HG02981 (cell line): ENCODE results near the gene DOK6.

Experiments
- ATAC-seq: cut with Tn5 transposase; IDR thresholded peaks from one replicate; pipeline ENCODE4 v1.9.1; 2021; ENCODE audit warnings: mild to moderate bottlenecking, moderate library complexity; ENCODE audit not compliant: unreplicated experiment

Gene DOK6

DNA sequence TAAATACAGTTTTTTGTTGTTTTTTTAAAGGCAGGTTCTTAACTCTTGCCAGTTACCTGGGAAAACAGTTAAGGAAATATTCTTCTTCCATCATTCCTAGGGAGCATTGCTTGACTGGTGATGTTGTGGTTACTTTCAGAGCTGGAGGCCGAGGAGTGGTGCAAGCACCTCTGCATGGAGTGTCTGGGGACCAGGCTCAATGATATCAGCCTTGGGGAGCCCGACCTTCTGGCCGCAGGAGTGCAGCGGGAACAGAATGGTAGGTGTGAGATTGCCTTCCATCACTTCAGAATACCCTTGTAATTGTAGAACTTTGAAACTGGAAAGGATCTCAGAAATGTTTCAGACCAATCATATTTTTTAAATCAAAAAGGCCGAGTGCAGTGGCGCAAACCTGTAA is 276.9 kb downstream of the DOK6 start:
- no peak for ATAC-seq

DNA sequence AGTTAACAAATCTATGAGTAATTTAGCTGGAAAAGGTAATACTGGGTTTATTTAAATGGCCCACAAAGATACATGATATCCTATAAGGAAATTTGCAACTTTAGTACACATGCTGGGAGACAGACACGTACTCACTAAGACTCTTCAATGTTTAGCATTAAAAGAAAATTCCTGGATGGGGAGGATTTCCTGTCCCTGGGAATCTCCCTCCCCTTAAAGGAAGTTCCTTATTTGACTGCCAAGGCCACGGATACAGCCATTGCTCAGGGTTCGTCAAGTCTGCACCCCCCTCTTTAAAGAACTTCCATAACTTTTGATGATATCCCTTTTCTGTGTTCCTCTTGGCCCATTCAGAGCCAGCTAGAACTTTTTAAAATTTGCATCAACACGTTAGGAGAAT is 279.4 kb downstream of the DOK6 start:
- no peak for ATAC-seq

DNA sequence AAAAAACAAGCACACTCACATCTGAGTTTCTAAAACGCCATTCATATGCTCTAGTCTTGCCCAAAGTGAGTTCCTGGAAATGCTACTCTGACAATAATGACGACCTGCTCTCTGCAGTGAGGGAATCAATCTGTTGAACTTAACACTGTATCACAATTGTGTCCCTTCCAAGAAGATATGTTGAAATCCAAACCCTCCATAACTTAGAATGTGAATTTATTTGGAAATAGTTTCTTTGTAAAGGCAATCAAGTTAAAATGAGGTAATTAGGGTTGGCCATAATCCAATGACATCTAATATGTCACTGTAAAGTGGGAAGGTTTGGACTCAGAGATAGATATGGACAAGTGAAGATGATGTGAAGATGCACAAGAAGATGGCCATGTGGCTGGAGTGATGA is 282.5 kb downstream of the DOK6 start:
- no peak for ATAC-seq

DNA sequence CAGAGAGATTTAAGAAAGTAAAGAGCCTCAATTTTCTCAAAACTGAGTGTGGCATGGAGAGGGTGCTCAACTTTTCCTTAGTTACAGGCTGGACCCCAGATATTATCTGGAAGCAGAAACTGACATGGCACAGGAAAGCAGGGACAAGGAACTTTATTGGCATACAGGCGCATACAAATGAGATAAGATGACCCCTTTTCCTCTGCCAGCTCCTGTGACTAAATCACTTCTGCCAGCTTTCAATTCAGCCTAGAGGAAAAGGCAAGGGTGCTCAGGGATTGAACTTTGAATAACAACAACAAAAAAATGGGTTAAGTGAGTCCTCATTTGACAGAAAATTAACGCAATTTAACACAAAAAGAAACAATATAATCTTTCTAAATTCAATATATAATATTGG is 284.1 kb downstream of the DOK6 start:
- no peak for ATAC-seq

DNA sequence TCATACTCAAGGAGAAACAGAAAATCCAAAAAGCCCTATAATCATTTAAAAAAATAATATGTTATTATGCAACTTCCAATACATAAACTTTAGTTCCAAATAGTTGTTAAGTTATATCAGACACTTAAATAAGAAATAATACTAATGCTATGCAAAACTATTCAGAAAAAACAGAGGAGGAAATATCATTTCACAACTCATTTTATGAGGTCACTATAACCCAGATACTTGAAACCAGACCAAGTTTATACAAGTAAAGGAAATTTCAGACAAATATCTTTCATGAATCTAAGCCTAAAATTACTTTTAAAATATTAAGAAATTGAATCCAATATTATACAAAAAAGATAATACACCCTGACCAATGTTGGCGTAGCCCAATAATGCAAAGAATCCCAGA is 286.2 kb downstream of the DOK6 start:
- no peak for ATAC-seq

DNA sequence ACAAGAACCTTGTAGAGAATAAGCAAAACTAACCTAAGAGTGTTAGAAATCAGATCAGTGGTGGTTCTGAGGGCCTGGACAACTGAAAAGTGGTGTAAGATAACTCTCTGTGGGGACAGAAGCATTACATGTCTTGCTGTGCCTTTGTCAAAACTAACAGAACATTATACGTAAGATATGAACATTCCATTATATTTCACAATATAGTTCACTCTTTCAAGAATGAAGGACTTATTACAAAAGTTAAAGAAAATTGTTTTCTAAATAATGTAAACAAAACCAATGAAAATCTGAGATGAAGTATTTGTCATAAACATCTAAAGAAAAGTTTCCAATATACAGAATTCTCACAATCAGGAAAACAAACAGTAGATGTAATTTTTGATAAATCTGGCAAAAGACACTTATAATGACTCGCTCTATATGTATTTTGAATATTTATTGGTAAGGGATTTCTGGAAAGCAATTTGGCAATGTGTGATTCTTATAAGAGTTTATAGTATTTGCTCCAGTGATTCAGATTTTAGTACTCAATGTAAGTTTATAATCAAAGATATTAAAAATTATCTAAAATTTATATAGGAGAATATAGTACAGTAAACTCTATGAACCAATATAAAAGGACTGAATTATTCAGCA is 288.6 kb downstream of the DOK6 start:
- ATAC-seq = no peak

DNA sequence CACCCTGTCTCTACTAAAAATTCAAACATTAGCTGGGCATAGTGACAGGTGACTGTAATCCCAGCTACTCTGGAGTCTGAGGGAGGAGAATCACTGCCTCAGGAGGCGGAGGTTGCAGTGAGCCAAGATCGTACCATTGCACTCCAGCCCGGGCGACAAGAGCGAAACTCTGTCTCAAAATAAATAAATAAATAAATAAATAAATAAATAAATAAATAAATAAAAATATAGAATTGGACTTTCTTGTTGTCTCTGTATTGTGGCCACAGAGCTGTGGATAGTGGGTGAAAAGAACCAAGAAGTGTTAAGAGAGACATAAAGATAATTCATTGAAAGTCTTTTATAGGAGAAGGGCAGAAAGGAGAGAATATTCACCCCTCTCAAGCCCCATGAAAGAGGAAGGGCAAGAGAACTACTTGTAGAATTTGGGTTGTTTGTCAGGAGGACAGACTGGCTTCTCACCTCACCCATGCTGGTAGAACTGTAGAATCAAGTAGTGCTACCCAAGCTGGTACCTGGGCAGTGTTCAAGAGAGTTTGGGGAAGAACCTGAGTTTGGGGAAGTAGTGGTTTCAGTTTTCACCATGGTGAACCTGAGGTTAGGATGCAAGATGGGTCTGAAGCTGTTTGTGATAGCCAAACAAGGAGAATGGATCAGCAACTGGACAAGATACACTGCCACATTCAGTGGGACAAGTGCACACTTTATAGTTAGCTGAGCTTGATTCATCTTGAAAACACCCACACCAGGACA is 290.5 kb downstream of the DOK6 start:
- ATAC-seq = no peak

DNA sequence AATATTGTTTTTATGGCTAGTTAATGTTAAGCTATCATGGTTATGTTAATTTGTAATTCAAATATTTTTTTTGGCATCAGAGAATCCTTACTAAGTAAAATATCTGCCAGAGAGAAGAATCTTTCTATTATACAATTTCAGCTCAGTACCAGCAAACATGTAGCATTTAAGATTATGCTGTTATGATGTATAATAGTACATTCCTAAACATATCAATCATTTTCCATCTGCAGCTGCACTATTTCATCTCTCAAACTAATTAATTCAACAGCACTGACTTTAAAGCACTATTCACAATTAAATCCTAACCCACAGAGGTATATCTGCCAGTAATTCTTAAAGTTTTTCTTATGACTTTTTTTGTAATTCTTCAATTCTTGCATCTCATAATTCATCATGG is 296.4 kb downstream of the DOK6 start:
- ATAC-seq = no peak

DNA sequence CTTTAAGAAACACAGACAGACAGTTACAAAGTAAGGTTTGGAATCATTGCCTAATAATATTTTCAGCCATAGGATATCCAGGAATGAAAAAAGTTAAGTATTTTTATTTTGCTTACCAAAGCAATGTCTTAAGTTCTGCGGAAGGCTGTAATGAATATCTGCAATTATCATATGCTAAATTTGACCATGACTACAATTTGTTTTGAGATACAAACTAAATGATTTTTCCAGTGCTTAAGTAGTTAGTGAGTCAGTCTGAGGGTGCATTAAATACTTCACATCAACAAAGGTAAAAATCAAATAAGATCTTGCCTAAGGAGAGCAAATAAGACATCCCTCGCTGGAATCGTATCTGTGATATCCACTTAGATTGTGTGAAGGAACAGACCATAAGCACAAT is 297.0 kb downstream of the DOK6 start:
- no peak for ATAC-seq

DNA sequence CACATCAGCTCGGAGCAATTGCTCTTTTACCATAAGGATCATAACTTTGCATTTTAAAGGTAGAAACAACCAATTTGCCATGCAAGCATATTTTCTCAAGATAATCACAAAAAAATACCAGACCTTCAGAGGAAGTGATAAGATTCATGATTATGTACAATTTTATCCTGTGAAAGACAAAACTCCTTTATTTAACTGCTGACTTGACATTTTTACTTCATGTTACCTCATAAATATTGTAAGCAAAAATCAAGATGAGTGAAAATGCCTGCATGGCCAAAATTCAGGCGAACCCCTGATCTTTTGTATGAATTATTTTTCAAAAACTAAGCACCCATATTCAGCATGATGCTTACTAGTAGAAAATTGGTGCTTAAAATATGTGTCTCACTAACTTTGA is 300.6 kb downstream of the DOK6 start:
- no peak for ATAC-seq

- no peak for ATAC-seq
These were observed 302.8 kb downstream of the DOK6 start for GRCh38 chr18:69703461-69703860.

DNA sequence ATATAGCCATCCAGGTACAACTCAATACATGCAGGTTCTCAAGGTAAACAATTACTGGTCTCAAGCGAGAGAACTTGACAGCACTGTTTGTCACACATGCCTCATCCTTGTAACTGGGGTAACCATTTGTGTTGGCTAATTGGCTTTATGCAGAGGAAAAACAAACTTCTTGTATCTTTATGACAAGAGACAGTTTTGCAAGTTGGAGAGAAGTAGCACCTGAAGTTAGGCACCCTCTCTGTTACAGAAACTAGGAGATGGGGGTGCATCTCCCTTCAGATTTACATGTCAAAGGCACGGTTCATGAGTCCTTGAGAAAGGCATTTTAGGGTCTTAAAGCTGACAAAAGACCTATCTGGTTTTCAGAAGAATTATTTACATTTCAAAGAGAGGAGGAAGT is 305.3 kb downstream of the DOK6 start:
- no peak for ATAC-seq

DNA sequence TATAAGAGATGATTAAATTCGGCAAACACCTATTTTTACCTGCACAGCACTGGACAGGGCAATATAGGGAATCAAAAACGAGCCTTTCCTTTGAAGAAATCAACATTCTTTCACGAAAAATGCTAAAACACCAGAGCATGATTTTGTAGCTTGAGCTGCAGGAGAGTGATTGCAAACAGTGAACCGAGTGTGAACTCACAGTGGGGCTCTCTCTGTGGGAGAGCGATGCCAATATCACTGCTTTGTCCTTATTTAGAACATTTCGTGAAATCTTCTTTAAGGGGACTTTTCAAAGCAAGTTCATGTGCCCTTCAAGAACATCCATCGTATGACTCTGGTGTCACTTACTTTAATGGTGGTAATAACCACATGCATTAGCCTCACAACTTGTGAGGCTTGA is 308.2 kb downstream of the DOK6 start:
- no peak for ATAC-seq

- ATAC-seq = no peak
These were observed 314.6 kb downstream of the DOK6 start for GRCh38 chr18:69715191-69715795.

DNA sequence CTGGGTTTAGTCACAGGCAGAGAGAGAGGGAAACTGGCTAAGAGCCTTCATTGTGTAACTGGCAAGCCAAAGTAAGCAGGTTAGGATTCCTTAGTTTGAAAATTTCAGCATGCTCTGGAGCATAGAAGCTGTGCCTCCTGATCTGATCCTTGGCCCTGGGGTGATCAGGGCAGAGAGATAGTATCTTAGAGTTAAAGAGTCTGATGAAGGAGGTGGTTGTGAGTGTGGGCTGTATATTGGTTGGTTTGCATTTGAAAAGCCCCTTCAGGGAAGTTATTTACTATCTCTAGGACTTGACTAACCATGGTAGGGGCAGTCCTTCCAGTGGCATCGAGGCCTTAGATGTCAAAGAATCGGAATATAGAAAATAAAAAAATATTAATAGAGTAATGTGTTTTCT is 316.9 kb downstream of the DOK6 start:
- no peak for ATAC-seq

DNA sequence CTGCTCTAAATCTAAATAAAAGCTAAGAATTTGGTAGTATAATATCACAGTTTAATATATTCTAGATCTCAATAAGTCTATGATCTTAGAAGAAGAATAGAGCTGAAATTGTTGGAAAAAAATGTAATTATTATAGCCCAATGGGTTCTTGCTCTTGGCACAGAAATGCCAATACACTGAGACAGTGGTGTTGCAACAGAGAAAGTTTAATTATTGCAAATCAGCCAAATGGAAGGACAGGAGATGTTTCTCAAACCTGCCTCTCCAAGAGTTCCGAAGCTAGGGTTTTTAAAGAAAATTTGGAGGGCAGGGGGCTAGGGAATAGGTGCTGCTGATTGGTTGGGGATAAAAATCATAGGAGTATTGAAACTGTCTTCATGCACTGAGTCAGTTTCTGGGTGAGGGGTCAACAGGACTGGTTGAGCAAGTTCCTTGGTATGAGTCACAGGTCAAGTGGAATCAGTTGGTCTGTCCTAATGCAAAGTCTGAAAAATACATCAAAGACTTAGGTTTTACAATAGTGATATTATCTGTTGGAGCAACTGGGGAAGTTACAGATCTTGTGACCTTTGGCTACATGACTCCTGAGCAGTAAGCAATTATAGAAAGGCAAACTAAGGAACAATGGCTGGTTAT is 318.3 kb downstream of the DOK6 start:
- ATAC-seq = no peak

DNA sequence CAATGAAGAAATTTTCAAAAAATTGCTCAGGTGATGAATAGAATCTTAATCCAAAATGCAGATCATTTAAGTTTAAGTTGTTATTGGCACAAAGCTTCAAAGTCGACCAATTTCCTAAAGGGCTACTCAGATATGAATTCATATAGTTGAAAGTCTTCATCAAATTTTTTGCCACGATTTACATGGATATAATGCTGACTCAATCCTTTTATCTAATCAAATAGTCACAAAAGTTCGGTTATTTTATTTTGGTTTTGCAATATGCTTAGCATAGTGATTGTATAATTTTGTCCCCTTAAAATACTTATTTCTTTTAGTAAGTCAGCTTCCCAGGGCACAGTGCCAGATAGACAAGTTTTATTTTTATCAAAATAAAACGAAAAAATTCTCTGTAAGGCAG is 319.7 kb downstream of the DOK6 start:
- no peak for ATAC-seq

DNA sequence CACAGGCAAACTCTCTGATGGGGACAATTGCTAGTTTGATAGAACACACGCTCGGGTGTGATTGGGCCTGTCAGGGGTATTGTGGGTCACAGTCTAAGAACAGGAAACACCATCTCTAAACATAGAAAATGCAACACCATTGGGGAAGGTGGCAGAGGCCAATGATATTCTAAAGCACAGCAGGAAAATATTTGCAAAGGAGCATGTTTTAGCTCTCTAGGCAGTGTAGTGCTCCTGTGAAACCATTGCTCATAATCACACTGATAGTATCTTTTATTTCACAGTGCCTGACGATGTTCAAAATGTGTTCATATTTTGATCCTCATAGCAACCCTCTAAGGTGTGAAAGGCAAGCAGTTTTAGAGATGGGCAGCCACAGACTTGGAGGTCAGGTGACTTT is 322.7 kb downstream of the DOK6 start:
- no peak for ATAC-seq

DNA sequence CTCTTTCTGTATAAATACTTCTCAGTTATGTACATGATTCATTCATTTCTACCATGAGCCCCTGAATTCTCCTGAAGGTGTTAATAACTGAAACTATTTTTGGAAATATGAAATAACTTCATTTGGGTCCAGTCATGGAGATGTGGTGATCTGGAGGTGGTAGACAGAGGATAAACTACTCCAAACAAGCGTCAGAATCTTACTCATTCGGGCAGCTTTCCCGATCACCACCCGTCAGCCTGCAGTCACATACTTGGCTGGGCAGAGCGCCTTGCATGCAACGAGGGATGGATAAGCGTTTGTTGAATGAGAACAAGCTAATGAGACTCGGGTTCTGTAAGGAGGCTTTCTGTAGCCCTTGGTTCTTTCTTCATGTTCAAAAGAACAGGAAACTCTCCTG is 324.3 kb downstream of the DOK6 start:
- ATAC-seq = no peak

- no peak for ATAC-seq
These were observed 325.3 kb downstream of the DOK6 start for GRCh38 chr18:69725855-69726508.

DNA sequence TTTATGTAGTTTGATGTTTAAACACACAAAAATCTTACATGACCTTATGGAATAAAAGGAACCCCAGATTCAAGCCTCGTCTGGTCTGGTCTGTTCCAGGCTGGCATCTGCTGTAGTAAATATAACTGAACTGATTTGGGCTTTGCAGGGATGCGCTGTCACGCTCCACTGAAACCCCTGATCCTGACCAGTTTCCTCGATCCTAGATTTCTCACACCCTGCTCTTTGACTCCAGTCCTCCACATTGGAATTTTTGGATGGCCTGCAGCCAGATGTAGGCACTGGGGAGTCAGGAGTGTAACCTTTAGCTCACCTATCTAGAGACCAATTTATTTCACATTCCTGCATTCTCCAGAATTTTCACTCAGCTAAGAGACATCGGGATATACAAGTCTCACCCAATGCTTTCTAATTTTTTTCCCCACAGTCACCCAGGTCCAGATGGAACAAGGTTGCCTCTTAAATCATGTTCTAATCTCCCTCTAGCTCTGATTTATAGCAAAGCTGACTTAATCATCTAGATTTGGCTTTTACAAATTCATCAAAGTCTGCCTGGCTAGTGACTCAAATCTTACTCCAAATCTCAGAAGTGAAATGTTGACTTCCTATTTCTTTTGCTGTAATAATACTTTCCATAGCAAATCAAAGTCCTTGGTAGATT is 327.4 kb downstream of the DOK6 start:
- ATAC-seq = no peak
